ENCODE data around the gene ERVV-1.
"Not testable (repeated sequence)": the region's sequence is repeated elsewhere in the genome, so short reads cannot be mapped to it uniquely, and the experiment has no call there.

The ERVV-1 gene, protein sequence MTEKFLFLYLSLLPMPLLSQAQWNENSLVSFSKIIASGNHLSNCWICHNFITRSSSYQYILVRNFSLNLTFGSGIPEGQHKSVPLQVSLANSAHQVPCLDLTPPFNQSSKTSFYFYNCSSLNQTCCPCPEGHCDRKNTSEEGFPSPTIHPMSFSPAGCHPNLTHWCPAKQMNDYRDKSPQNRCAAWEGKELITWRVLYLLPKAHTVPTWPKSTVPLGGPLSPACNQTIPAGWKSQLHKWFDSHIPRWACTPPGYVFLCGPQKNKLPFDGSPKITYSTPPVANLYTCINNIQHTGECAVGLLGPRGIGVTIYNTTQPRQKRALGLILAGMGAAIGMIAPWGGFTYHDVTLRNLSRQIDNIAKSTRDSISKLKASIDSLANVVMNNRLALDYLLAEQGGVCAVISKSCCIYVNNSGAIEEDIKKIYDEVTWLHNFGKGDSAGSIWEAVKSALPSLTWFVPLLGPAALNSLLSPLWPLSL

DNA sequence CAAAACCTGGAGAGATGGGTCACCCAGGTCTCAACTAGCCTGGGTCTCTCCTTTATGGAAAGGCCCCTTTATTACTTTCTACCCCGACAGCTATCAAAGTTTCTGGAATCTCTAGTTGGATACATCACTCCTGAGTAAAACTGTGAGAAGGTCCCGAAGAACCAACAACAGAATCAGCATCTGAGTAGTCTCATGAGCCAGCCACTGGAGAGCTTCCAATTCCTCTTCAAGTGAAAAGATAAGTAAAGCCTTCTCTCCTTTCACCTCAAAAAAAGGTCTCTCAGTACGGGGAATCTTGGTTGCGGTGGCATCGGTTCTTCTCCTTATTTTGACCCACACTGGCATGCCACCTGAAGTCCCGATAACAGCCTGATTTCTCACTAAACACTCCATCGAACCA is at the start of gene ERVV-1:
Gene ERVV-1, plus strand, starts transcription at position 301 of the 400 bp plus-strand sequence. CDS start 170 bp downstream, outside the sequence.
- no peak for DNase-seq (ENCODE audit: low read depth)

DNA sequence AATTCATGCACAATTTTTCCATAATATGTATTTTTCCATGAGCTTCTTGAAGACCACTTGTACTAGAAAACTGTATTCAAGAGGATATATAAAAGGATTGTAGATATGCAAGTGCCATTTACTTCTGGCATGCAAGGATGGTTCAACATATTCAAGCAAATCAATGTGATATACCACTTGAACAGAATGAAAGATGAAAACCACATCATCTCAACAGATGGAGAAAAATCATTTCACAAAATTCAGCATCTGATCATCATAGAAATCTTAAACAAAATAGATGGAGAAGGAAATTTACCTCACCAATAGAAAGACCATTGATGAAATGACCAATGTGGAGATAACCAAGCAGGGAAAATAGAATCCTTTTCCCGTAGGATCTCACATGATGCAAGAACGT is 45.9 kb upstream of the ERVV-1 start:
- no peak for DNase-seq (ENCODE audit: low read depth)

DNA sequence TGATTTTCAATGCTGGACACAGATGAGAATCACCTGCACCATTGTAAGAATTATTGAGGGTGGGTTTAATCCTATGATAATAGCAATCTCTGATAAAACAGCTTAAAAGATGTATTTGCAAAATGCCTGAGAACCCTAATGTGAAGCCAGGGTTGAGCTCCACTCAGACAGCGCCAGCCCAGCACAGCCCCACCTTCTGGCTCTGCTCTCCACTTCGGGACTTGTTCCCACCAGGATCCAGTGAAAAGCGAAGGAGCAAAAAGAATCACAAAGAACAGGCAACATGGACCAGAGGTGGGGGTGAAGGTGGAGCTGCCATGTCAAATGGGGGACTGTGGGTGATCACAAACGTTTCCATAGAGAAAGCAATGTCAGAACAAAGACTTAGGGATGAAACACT is 32.4 kb upstream of the ERVV-1 start:
- no peak for DNase-seq (ENCODE audit: low read depth)

DNA sequence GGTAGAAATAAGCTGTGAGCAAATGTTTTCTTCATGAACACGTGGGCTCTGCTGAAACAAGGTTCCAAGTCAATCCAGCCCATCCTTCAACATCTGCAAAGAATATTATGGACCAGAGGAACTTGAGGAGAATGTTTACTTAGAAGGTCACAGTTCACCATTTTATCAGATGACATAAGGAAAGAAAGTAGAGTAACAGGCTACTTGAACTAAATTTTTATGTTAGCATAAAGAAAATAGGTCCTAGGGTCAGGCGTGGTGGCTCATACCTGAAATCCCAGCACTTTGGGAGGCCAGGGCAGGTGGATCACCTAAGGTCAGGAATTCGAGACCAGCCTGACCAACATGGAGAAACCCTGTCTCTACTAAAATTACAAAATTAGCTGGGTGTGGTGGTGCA is 30.6 kb upstream of the ERVV-1 start:
- DNase-seq (ENCODE audit: low read depth): not testable (repeated sequence)

DNA sequence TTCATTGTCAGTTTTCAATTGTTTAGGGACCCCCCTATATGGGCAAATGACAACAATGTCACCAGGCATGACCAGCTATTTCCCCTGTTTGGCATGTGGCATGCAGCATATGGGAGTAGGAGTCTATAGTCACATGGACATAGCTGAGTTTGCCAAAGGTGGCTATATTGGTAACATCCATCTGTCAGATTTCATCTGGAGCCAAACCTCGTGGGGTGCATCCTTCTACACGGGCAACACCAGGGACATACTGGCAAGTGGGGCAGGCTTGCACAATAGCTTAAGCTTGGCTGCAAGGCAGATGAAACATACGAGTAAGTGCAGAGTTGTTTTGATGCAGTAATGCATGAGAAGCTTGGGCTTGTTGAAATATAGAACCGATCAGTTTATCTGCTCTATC is 26.5 kb upstream of the ERVV-1 start:
- no peak for DNase-seq (ENCODE audit: low read depth)

DNA sequence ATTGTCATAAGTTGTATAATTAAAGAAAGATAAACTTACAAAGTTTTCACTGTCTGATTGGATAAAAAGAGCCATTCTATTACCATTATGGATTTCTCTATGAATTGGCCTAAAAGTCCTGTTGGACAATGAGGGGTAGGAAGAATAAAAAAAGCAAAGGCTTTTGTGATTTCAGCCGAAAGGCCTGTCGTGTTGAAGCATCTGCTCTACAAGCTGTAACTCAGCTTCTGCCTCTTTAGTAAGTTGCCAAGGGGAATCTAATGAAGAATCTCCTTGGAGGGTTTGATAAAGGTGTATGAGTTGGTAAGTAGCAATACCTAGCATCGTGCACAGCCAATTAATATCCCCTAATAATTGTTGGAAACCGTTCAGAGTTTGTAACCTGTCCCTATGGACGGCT is 25.2 kb upstream of the ERVV-1 start:
- DNase-seq (ENCODE audit: low read depth): no peak

DNA sequence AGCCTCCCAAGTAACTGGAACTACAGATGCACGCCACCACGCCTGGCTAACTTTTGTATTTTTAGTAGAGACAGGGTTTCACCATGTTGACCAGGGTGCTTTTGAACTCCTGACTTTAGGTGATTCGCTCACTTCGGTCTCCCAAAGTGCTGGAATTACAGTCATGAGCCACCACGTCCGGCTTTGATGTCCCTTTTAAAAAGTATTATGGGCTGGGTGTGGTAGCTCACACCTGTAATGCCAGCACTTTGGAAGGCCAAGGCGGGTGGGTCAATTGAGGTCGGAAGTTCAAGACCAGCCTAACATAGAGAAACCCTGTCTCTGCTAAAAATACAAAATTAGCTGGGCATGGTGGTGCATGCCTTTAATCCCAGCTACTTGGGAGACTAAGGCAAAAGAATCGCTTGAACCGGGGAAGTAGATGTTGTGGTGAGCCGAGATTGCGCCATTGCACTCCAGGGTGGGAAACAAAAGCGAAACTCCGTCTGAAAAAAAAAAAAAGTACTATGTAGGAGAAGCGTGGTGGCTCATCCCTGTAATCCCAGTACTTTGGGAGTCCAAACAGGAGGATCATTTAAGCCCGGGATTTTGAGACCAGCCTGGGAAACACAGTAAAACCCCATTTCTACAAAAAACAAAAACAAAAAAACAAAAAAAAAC is 22.8 kb upstream of the ERVV-1 start:
- no peak for DNase-seq (ENCODE audit: low read depth)

DNA sequence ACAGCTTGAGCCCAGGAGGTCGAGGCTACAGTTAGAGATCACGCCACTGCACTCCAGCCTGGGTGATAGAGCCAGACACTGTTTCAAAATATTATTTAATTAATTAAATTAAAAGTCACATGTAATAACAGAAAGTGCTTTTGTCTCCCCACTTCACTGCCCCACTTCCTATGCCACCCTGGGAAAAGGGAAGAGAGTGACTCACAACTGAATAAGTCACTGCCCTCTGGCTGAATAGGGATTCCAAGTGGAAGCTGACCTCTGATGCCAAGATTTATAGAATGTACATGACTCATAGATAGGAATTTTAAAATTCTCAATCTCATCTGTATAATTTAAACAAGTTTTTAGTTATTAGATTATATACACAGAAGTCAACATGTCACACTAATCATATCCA is 22.2 kb upstream of the ERVV-1 start:
- DNase-seq (ENCODE audit: low read depth): no peak

DNA sequence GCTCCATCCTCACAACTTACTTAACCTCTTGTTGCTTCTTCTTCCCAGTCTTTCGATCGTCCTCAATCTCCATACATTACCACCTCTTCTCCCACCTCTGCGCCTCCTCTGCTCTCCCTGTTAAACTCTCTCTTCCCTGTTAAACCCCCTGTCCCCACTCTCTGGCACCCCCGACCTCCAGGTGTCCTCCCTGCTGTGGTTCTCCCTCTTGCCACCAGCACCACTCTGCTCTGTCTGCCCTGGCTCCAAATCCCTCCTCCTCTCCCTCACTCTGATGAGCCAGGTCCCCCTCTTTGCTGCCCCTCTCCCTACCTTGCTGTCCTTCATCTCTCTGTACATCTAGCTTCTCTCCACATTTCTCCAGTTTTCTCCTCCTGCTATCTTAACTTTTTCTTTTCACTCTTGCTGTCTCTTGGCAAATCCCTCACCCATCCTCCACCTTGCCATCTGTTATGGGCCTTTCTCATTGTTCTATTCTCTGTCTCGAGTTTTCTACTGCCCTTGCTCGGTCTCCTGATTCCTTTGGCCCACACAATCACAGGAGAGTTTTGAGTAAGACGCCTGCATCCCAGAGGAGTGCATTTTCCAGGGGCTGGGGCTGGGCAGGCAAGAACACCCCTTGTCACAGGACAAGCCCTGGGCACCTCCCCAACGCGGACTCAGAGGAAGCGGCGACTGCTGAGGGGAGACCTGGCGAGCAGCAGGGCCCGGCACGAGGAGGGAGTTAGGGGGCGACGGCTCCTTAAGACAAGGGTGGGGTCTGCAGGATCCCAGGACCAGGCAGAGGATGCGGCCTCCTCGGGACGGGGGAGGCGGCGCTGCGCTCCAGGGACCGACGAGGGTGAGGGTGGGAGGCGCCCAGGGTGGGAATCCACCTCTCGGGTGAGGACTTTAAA is 21.4 kb upstream of the ERVV-1 start:
- no peak for DNase-seq (ENCODE audit: low read depth)

DNA sequence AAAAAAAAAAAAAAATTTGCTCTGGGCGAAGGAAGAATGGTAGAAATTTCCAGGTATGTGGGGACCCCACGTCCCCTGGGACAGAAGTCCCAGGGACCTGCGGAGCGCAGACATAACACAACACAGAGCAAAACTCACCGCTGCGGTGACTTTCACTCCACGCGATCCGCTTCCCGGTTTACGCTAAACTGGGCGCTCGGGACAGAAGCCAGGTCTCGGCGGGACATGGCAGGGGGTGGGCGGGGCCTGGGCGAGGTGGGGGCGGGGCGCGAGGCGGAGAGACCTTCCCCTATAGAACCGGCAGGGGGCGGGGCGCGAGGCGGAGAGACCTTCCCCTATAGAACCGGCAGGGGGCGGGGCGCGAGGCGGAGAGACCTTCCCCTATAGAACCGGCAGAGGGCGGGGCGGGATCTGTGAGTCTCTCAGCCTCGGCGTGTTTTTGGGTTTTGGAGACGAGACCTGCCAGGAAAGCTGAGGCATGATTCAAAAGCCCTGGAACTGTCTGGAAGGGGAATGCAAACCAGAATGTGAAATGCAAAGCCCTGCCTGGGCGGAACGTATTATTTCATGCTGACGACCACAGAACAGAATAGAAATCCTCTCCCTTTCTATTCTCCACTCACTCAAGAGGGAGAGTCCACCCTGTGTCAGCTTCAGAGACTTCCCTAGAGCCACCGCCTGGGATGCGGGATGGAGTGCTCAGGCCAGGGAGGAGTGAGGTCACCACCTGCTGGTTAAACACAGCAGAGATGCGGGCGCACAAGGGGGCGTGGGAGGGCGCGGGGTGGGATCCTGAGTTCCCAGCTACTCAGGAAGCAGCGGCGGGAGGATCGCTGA is 20.2 kb upstream of the ERVV-1 start:
- DNase-seq (ENCODE audit: low read depth): peak; percentile 73

DNA sequence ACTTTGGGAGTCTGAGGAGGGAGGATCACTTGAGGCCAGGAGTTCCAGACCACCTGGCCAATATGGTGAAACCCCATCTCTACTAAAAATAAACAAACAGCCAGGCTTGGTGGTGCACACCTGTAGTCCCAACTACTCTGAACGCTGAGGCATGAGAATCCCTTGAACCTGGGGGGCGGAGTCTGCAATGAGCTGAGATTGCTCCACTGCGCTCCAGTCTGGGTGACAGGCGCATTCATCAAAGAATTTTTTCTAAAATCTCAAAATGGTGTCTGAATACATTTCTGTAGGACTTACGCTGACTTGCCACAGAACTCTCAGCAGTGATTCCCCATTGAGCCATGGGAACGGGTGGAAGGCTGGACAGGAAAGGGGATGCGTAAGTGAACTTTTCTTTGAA is 18.0 kb upstream of the ERVV-1 start:
- DNase-seq (ENCODE audit: low read depth): no peak

DNA sequence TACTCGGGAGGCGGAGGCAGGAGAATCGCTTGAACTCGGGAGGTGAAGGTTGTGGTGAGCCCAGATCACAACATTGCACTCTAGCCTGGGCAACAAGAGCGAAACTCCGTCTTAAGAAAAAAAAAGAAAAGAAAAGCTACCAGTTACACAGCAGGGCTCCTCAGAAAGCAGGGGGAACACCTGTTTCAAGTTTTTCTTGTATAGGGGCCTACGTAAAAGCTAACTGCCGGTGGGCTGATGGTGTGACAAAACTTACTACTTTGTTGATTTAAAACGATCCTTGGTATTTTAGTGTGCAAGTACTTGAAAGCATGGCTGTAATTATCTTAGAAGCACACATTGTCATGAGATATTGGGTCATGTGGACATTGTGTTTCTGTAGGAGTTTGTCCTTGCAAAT is 15.7 kb upstream of the ERVV-1 start:
- no peak for DNase-seq (ENCODE audit: low read depth)

DNA sequence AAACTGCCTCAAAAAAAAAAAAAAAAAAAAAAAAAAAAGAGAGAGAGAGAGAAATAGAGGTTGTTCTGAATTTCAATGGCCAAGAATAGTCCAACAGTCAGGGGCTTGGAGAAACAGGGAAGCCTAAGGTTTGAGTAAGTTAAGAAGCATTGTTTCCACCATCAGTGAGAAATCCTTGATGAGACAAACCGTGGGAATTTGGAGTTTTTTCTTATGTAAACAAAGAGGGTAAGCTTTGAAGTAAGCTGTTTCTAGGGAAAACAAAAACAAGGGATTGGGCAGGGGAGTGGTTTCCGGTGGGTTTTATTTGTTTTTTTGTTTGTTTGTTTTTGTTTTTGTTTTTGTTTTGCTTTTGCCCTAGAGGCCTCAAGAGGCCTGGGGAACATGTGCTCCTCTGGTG is 11.2 kb upstream of the ERVV-1 start:
- DNase-seq (ENCODE audit: low read depth): no peak

DNA sequence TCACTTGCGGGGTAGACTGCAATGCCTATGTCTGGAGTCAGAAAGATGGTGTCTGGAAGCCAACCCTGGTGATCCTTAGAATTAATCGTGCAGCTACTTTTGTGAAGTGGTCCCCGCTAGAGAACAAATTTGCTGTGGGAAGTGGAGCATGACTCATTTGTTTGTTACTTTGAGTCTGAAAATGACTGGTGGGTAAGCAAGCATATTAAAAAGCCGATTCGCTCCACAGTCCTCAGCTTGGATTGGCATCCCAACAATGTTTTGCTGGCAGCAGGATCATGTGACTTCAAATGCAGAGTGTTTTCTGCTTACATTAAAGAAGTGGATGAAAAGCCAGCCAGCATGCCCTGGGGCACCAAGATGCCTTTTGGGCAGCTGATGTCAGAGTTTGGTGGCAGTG is 9.5 kb upstream of the ERVV-1 start:
- DNase-seq (ENCODE audit: low read depth): no peak

DNA sequence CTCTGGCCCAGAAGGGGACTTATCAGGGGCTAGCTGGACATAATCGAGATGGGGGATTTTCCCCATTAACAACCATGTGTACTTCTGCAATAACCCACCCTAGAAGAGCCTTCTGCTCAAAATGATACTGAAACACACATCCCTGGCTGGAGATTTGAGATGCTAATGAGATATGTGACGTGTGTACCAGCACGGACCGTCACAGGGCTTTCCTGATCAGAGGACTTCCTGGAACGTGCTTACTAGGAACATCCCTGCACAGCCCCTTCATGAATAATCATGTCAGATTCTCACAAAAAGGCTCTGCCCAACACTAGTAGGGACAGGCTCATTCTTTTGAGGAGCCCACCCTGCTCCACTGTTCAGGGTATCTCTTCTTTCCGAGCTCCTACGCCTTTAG is 6.5 kb upstream of the ERVV-1 start:
- DNase-seq (ENCODE audit: low read depth): no peak

DNA sequence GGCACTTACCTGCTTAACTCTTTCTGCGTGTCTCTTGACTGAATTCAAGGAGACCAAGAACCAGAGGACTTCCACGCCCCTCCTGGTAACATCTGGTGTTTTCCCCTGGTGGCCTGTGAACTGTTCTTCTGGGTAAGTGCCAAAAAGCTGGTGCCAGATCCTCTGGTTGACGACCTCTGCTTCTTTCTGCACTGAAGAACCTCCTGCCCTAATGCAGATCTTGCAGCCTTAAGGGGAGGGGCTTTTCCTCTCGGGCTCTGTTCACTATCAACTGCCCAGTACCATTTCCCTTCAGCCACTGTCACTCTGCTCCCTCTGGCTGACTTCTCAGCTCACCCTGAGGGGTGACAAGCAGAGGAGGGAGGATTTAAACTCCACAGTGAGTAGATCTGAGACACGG is 6.1 kb upstream of the ERVV-1 start:
- DNase-seq (ENCODE audit: low read depth): no peak

DNA sequence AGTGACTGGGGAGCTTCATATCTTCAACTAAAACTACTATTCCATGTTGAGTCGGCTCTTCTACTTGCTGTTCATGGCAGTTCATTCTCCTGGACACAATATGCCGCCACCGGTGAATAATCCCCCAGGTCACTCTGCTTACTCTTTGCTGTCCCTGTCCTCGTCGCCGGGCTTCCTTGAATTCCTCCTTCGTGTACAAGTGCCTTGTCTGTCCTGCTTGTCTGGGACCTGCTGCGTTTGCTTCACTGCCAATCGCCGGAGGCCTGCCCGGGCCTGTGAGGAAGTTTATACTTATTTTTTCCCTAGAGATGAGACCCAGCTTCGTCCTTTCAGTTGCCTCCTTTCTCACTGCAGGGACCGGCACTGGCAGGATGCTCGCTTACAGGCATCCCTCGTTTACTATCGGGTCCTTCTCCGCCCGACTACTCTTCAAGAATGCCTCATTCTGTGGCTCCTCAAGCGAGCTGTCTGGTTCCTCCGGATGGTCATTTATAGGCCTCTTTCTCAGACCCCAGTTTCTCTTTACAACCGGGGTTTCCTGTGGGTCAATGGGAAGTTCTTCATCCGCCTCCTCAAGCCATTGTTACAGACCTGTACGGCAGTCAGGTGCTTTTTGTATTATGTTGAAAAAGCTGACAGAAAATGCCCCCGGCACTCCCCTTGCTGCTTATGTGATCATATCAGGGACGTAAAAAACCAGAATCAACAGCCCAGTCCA is 5.5 kb upstream of the ERVV-1 start:
- no peak for DNase-seq (ENCODE audit: low read depth)

DNA sequence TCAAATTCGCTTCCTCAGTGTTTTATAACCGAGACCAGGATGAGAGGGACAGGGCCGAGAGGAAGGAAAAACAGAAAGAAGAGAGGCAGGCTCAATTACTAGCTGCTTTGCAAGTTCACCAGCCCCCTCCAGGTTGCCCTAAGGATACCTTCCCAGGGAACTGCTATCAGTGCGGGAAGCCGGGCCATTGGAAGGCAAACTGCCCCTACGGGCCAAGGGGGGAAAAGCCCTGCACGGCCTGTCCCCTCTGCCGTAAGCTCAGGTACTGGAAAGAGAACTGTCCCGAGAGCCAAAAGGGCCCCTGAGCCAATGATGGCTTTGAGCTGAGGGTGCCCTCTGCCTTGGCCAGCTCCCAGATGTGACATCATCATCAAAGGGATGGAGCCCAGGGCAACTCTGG is 3.2 kb upstream of the ERVV-1 start:
- DNase-seq (ENCODE audit: low read depth): no peak

DNA sequence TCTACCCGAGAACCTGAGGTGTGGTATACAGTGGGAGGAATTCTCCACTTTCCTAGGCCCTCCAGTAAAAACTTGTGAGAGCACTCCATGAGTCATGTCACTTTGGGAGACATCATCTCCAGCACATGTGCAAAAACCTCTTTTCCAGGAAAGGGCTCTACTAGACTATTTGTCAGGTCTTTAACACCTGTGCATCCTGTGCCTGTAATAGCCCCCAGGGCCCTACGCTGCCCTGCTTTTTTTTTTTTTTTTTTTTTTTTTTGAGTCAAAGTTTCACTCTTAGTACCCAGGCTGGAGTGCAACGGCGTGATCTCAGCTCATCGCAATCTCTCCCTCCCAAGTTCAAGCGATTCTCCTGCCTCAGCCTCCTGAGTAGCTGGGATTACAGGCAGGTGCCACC is 1.7 kb upstream of the ERVV-1 start:
- no peak for DNase-seq (ENCODE audit: low read depth)

DNA sequence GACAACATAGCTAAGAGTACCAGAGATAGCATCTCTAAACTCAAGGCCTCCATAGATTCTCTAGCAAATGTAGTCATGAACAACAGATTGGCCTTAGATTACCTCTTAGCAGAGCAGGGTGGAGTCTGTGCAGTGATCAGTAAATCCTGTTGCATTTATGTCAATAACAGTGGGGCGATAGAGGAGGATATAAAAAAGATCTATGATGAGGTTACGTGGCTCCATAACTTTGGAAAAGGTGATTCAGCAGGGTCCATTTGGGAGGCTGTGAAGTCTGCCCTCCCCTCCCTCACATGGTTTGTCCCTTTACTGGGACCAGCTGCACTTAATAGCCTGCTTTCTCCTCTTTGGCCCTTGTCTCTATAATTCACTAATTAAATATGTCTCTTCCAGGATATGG is 1.4 kb downstream of the ERVV-1 start:
- DNase-seq (ENCODE audit: low read depth): no peak

DNA sequence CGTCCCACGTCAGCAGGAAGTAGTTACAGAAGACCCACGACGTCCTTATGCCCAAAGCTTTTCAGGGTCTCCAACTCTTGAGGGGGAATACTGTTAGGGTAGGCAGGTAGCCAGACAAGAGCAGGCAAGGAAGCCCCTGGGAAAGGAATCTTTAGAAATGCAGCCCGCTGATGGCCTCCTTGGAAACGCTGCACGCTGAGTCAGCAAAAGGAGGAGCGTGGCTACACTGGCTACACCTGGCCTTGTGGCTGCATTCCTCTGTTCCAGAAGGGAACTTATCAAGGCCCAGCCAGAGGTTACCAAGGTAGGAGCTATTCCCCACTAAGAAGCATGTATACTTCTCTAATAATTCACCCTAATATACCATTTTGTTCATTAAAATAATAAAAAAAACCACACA is 2.0 kb downstream of the ERVV-1 start:
- DNase-seq (ENCODE audit: low read depth): no peak

Measured in stimulated activated CD4-positive, alpha-beta T cell treated with anti-CD3 and anti-CD28 coated beads, Interleukin-2, amount 100 ng/mL, for 4 hours (primary cell).